GM19468 (cell line): ENCODE measurements around the gene ZDHHC17.
A peak's percentile ranks its signal among the peaks of the same experiment; 100 is the strongest.
"Not testable (repeated sequence)": the region's sequence is repeated elsewhere in the genome, so short reads cannot be mapped to it uniquely, and the experiment has no call there.

Experiments
- ATAC-seq: cut with Tn5 transposase; IDR thresholded peaks from one replicate; pipeline ENCODE4 v1.9.1; 2021; ENCODE audit warnings: mild to moderate bottlenecking, moderate library complexity, moderate number of reproducible peaks; ENCODE audit not compliant: unreplicated experiment; ENCODE audit errors: extremely low read depth

The ZDHHC17 gene

GRCh38 chr12:76765598-76765997 is 1.7 kb downstream of the ZDHHC17 start:
- no peak for ATAC-seq

- ATAC-seq = no peak
These were observed 2.2 kb downstream of the ZDHHC17 start for GRCh38 chr12:76766161-76766560.

GRCh38 chr12:76768576-76768975 is 4.7 kb downstream of the ZDHHC17 start:
- no peak for ATAC-seq

GRCh38 chr12:76777765-76778216 is 13.9 kb downstream of the ZDHHC17 start:
- ATAC-seq = peak; percentile 98

GRCh38 chr12:76778364-76778763 is 14.4 kb downstream of the ZDHHC17 start:
- no peak for ATAC-seq

- ATAC-seq = not testable (repeated sequence)
These were observed 15.4 kb downstream of the ZDHHC17 start for GRCh38 chr12:76779310-76779709.

GRCh38 chr12:76781321-76781720 is 17.4 kb downstream of the ZDHHC17 start:
- no peak for ATAC-seq

GRCh38 chr12:76782526-76782925 is 18.6 kb downstream of the ZDHHC17 start:
- ATAC-seq = no peak

- no peak for ATAC-seq
These were observed 20.7 kb downstream of the ZDHHC17 start for GRCh38 chr12:76784600-76785051.

GRCh38 chr12:76785407-76785806 is 21.5 kb downstream of the ZDHHC17 start:
- no peak for ATAC-seq

- ATAC-seq = no peak
These were observed 23.1 kb downstream of the ZDHHC17 start for GRCh38 chr12:76786986-76787385.

GRCh38 chr12:76787689-76788088 is 23.8 kb downstream of the ZDHHC17 start:
- ATAC-seq = no peak

GRCh38 chr12:76789335-76790050 is 25.6 kb downstream of the ZDHHC17 start:
- ATAC-seq = no peak

GRCh38 chr12:76790564-76791552 is 26.9 kb downstream of the ZDHHC17 start:
- ATAC-seq = no peak

- ATAC-seq = no peak
These were observed 28.9 kb downstream of the ZDHHC17 start for GRCh38 chr12:76792828-76793227.

- no peak for ATAC-seq
These were observed 34.9 kb downstream of the ZDHHC17 start for GRCh38 chr12:76798864-76799263.

GRCh38 chr12:76799362-76799761 is 35.4 kb downstream of the ZDHHC17 start:
- no peak for ATAC-seq

- no peak for ATAC-seq
These were observed 38.1 kb downstream of the ZDHHC17 start for GRCh38 chr12:76802060-76802459.

GRCh38 chr12:76804435-76804976 is 40.6 kb downstream of the ZDHHC17 start:
- no peak for ATAC-seq

GRCh38 chr12:76810671-76811419 is 46.9 kb downstream of the ZDHHC17 start:
- ATAC-seq = no peak
